Smooth muscle cell (in vitro differentiated cells): ENCODE data around the gene SNX22. TPM values are rescaled to one million over a fixed set of nuclear protein-coding genes. Genes with fewer than 3 reads are reported as not detected.

Experiments
- DNase-seq: peaks from one replicate; lab custom pipeline; 2025; ENCODE audit not compliant: unreplicated experiment; lab: John Stamatoyannopoulos, UW
- H2AFZ ChIP-seq: fragments of 200-600 bp; sonication (generic); 2 replicates; pipeline ENCODE4 v1.6.0; 2016; ENCODE audit warnings: antibody characterized with exemption, low read depth, mild to moderate bottlenecking
- H3F3A ChIP-seq: fragments of 200-600 bp; sonication (generic); 2 replicates; pipeline ENCODE4 v1.6.0; 2017; ENCODE audit warnings: antibody characterized with exemption, low read depth
- H3K27ac ChIP-seq: fragments of 200-600 bp; sonication (generic); 2 replicates; pipeline ENCODE4 v1.5.1; 2016; ENCODE audit warnings: low read depth, mild to moderate bottlenecking
- H3K27me3 ChIP-seq: fragments of 200-600 bp; sonication (generic); 2 replicates; pipeline ENCODE4 v1.6.1; 2016; ENCODE audit warnings: low read depth, mild to moderate bottlenecking
- H3K36me3 ChIP-seq: fragments of 200-600 bp; sonication (generic); 2 replicates; pipeline ENCODE4 v1.5.1; 2016; ENCODE audit warnings: low read depth
- H3K4me1 ChIP-seq: fragments of 200-600 bp; sonication (generic); 2 replicates; pipeline ENCODE4 v1.5.1; 2016; ENCODE audit warnings: low read depth
- H3K4me2 ChIP-seq: fragments of 200-600 bp; sonication (generic); 2 replicates; pipeline ENCODE4 v1.6.0; 2016; ENCODE audit warnings: mild to moderate bottlenecking
- H3K4me3 ChIP-seq: fragments of 200-600 bp; sonication (generic); 2 replicates; pipeline ENCODE4 v1.5.1; 2016; ENCODE audit warnings: mild to moderate bottlenecking
- H3K79me2 ChIP-seq: fragments of 200-600 bp; sonication (generic); 2 replicates; pipeline ENCODE4 v1.6.0; 2016; ENCODE audit warnings: low read depth, mild to moderate bottlenecking
- H3K9ac ChIP-seq: fragments of 200-600 bp; sonication (generic); 2 replicates; pipeline ENCODE4 v1.6.0; 2016; ENCODE audit warnings: low read depth
- H3K9me3 ChIP-seq: fragments of 200-600 bp; sonication (generic); replicated peaks from 2 replicates; pipeline ENCODE4 v1.5.1; 2016; ENCODE audit warnings: low read depth
- H4K20me1 ChIP-seq: fragments of 200-600 bp; sonication (generic); 2 replicates; pipeline ENCODE4 v1.6.0; 2016; ENCODE audit warnings: low read depth
- WGBS: methylation state at CpG from one replicate; pipeline ENCODE4 v1.1.7; 2016; ENCODE audit warnings: low lambda C conversion rate; 5-methylcytosine and 5-hydroxymethylcytosine counted together
- polyA plus RNA-seq: library from polyadenylated mRNA; unstranded; fragments of >200 nt; fragmentation: Nextera tagmentation; extraction: Ambion mirVana; gene quantifications from 2 replicates; pipeline ENCODE4 v1.2.1, GENCODE V29; 2016
- small RNA-seq: library from RNA; depleted of rRNA; stranded (forward); fragments of <200 nt; gene quantifications from one replicate; pipeline ENCODE3, GENCODE V24; 2014
- total RNA-seq: library from RNA; depleted of rRNA; stranded (reverse); fragments of >200 nt; gene quantifications from 2 replicates; pipeline ENCODE4 v1.2.3, GENCODE V29; 2014
- TF ChIP-seq, protein P1 (sequence below): fragments of 200-600 bp; sonication (generic); IDR thresholded peaks from 2 replicates; pipeline ENCODE4 v1.5.1; 2017; ENCODE audit warnings: borderline replicate concordance, mild to moderate bottlenecking, antibody characterized with exemption; ENCODE audit not compliant: insufficient read depth, poor library complexity, severe bottlenecking

SNX22 gene
- total and polyA plus RNA-seq, 2 experiments from 2014 or later = 1.9 TPM; not detected in 1

DNA sequence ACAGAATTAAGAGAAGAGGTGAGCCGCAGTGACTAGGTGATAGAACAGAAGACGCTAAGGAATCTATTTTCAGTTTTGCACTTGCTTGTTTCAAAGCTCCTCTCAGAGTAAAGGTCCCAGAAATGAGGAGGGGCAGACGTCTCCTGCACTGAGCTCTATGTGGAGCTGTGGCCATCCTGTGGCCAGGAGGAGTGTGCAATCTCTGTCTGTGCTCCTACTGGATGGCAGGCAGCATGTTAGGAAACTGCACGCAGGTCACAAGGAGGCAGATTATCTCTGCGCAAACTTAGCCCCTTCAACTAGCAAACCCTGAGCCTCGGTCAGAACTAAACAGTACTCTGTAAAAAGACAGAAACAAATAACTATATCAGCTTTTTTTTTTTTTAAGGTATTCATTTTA, 42.4 kb downstream of the SNX22 start:
- Histone ChIP-seq H3K36me3 (no peaks in the 10 kb centered on the region), H3K9ac (no peak overlapping the region), H3K4me1 (peaks cover 12% of the 10 kb centered on the region), H4K20me1 (no peaks in the 10 kb centered on the region), H3F3A (no peaks in the 10 kb centered on the region), H3K4me2 (no peak overlapping the region), H3K79me2 (no peaks in the 10 kb centered on the region), H3K4me3 (no peak overlapping the region), H2AFZ (no peak overlapping the region), H3K27ac (no peak overlapping the region), H3K9me3 (no peaks in the 10 kb centered on the region), H3K27me3 (no peaks in the 10 kb centered on the region)
- no peak for DNase-seq
- TF ChIP-seq, protein P1, sequence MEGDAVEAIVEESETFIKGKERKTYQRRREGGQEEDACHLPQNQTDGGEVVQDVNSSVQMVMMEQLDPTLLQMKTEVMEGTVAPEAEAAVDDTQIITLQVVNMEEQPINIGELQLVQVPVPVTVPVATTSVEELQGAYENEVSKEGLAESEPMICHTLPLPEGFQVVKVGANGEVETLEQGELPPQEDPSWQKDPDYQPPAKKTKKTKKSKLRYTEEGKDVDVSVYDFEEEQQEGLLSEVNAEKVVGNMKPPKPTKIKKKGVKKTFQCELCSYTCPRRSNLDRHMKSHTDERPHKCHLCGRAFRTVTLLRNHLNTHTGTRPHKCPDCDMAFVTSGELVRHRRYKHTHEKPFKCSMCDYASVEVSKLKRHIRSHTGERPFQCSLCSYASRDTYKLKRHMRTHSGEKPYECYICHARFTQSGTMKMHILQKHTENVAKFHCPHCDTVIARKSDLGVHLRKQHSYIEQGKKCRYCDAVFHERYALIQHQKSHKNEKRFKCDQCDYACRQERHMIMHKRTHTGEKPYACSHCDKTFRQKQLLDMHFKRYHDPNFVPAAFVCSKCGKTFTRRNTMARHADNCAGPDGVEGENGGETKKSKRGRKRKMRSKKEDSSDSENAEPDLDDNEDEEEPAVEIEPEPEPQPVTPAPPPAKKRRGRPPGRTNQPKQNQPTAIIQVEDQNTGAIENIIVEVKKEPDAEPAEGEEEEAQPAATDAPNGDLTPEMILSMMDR = no peak
- WGBS = 89% methylated on average over 6 of the region's 6 CpGs

GRCh38 chr15:64197425-64197824, 45.9 kb downstream of the SNX22 start:
- WGBS = 93% methylated on average over 1 of the region's 1 CpG
- H3K36me3 ChIP-seq = no peaks in the 10 kb centered on the region
- H3K79me2 ChIP-seq = no peaks in the 10 kb centered on the region
- DNase-seq = no peak
- no peaks in the 10 kb centered on the region for H4K20me1 ChIP-seq
- no peaks in the 10 kb centered on the region for H3K9me3 ChIP-seq
- H3K4me3 ChIP-seq = no peak overlapping the region
- H3K27me3 ChIP-seq = no peaks in the 10 kb centered on the region
- no peaks in the 10 kb centered on the region for H3F3A ChIP-seq
- H3K27ac ChIP-seq = no peak overlapping the region
- H3K4me2 ChIP-seq = no peak overlapping the region
- peaks cover 2% of the 10 kb centered on the region for H3K4me1 ChIP-seq
- no peak overlapping the region for H3K9ac ChIP-seq
- TF ChIP-seq, protein P1 = no peak
- no peak overlapping the region for H2AFZ ChIP-seq

DNA sequence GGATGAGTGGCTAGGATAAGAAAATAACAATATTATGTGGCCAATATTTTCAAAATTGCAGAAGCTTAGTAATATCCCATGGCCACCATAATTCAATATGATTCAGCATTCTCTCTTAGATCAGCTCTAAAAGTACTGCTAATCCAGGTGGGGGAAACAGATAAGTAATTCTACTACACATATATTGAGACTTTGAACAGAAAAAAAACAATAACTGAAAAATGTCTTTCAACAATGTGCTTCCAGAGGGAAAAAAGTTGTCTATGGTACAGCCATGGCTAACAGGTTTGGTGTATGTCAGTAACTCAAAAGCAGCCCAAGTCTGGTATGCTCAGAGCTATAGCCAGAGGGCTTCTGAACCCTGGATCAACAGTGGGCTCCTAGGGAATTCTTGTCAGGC, 53.7 kb downstream of the SNX22 start:
- no peak overlapping the region for H2AFZ ChIP-seq
- no peak overlapping the region for H3K4me3 ChIP-seq
- H3K36me3 ChIP-seq = peaks cover 2% of the 10 kb centered on the region
- no peaks in the 10 kb centered on the region for H3K27me3 ChIP-seq
- no peak for DNase-seq
- TF ChIP-seq, protein P1 = no peak
- no peaks in the 10 kb centered on the region for H3K79me2 ChIP-seq
- H3K27ac ChIP-seq = no peak overlapping the region
- no peak overlapping the region for H3K4me2 ChIP-seq
- H3F3A ChIP-seq = no peaks in the 10 kb centered on the region
- H3K9me3 ChIP-seq = no peaks in the 10 kb centered on the region
- no peaks in the 10 kb centered on the region for H4K20me1 ChIP-seq
- H3K4me1 ChIP-seq = no peaks in the 10 kb centered on the region
- no peak overlapping the region for H3K9ac ChIP-seq

Small RNA genes within 50 kb of the gene (small RNA-seq; reads per million reads assigned to genes)
- gene RF00019 = not detected

Other genes with a start within 250 kb of the SNX22 start
- gene DAPK2, start 105.2 kb upstream of the SNX22 start, total RNA-seq = not detected in 2 replicates
- gene DAPK2, start 105.2 kb upstream of the SNX22 start, polyA plus RNA-seq = not detected in 2 replicates
- 123 and 130 TPM in 2 replicates for gene CIAO2A, start 57.9 kb upstream of the SNX22 start, total RNA-seq
- gene CIAO2A, start 57.9 kb upstream of the SNX22 start, polyA plus RNA-seq = 110 and 117 TPM in 2 replicates
- 33.8 and 36.0 TPM in 2 replicates for gene SNX1, start 55.7 kb upstream of the SNX22 start, total RNA-seq
- gene SNX1, start 55.7 kb upstream of the SNX22 start, polyA plus RNA-seq = 41.2 and 47.8 TPM in 2 replicates
- 880 and 890 TPM in 2 replicates for gene PPIB, start 11.3 kb downstream of the SNX22 start, total RNA-seq
- 1,549 and 1,897 TPM in 2 replicates for gene PPIB, start 11.3 kb downstream of the SNX22 start, polyA plus RNA-seq
- gene CSNK1G1, start 204.4 kb downstream of the SNX22 start, total RNA-seq = 23.2 and 27.9 TPM in 2 replicates
- gene CSNK1G1, start 204.4 kb downstream of the SNX22 start, polyA plus RNA-seq = 12.7 and 12.8 TPM in 2 replicates
- 19.0 and 36.2 TPM in 2 replicates for gene PCLAF, start 229.7 kb downstream of the SNX22 start, total RNA-seq
- gene PCLAF, start 229.7 kb downstream of the SNX22 start, polyA plus RNA-seq = 30.7 and 37.6 TPM in 2 replicates
- 10.8 and 15.0 TPM in 2 replicates for gene TRIP4, start 236.1 kb downstream of the SNX22 start, total RNA-seq
- 22.4 and 39.0 TPM in 2 replicates for gene TRIP4, start 236.1 kb downstream of the SNX22 start, polyA plus RNA-seq